B cell (primary cell): ENCODE data around the gene NUP210L. TPM values are rescaled to one million over a fixed set of nuclear protein-coding genes. Genes with fewer than 3 reads are reported as not detected.

ENCODE experiments used
- ATAC-seq: fragments of 200-7000 bp; cut with Tn5 transposase; one replicate; pipeline ENCODE4 v1.10.0; 2021; ENCODE audit warnings: low read depth, mild to moderate bottlenecking, moderate number of reproducible peaks, moderate library complexity
- CTCF ChIA-PET: fragments of 350-600 bp; sonication (Branson Sonifier 250); formaldehyde crosslinking; loops from one replicate; lab custom pipeline; 2021; ENCODE audit warnings: antibody characterized with exemption, inconsistent platforms; lab: Charles Lee
- POLR2A ChIA-PET: fragments of 350-600 bp; sonication (Branson Sonifier 250); formaldehyde crosslinking; loops from one replicate; lab custom pipeline; 2021; ENCODE audit warnings: antibody characterized with exemption; lab: Charles Lee
- DNase-seq: peaks from one replicate; pipeline ENCODE4 v3.0.0; 2013
- H2AFZ ChIP-seq: 2 replicates; pipeline ENCODE4 v1.6.1; 2012; ENCODE audit warnings: mild to moderate bottlenecking, low read depth, low read length; ENCODE audit not compliant: insufficient read depth, poor library complexity, severe bottlenecking
- H3K27ac ChIP-seq, 2 donors: 1 replicate in 1 of 2; 2 replicates in 1 of 2; pipeline ENCODE4 v1.5.1; 2012 to 2013; ENCODE audit warnings: low read length in 2 of 2, mild to moderate bottlenecking in 2 of 2, moderate library complexity in 1 of 2
- H3K27me3 ChIP-seq, 4 experiments: fragments of 200-600 bp in 1 of 4; sonication (generic) in 1 of 4; replicated peaks in 1 of 4; 1 replicate in 2 of 4; 2 replicates in 2 of 4; pipeline versions ENCODE4 v1.6.1 to v1.7.0; 2013 to 2016; ENCODE audit warnings: low read length in 3 of 4, mild to moderate bottlenecking in 2 of 4, mixed read lengths in 1 of 4, moderate library complexity in 1 of 4; ENCODE audit not compliant: insufficient read depth in 4 of 4, control insufficient read depth in 3 of 4; ENCODE audit errors: control extremely low read depth in 1 of 4
- H3K36me3 ChIP-seq, 2 experiments: replicated peaks in 1 of 2; 1 replicate in 1 of 2; 2 replicates in 1 of 2; pipeline versions ENCODE4 v1.6.1 to v1.7.1; 2013; ENCODE audit warnings: low read length in 1 of 2; ENCODE audit not compliant: insufficient read depth in 2 of 2, control insufficient read depth in 1 of 2; ENCODE audit errors: control extremely low read depth in 1 of 2, extremely low read depth in 1 of 2
- H3K4me1 ChIP-seq, 2 donors: fragments of 200-600 bp in 1 of 2; sonication (generic) in 1 of 2; 1 replicate in 1 of 2; 2 replicates in 1 of 2; pipeline versions ENCODE4 v1.5.1 to v1.6.1; 2013 to 2017; ENCODE audit warnings: low read length in 2 of 2; ENCODE audit not compliant: control insufficient read depth in 2 of 2, insufficient read depth in 2 of 2
- H3K4me2 ChIP-seq: replicated peaks from 2 replicates; pipeline ENCODE3; 2012; ENCODE audit warnings: mild to moderate bottlenecking, low read depth, low read length; ENCODE audit not compliant: poor library complexity, severe bottlenecking
- H3K4me3 ChIP-seq, 5 experiments: fragments of 200-600 bp in 1 of 5; sonication (generic) in 1 of 5; 1 replicate in 3 of 5; 2 replicates in 2 of 5; pipeline versions ENCODE4 v1.5.1 to v1.7.0; 2011 to 2016; ENCODE audit warnings: low read length in 4 of 5, mild to moderate bottlenecking in 4 of 5, low read depth in 2 of 5, control low read depth in 1 of 5, moderate library complexity in 1 of 5; ENCODE audit not compliant: insufficient read depth in 1 of 5; ENCODE audit errors: control extremely low read depth in 1 of 5, extremely low read depth in 1 of 5
- H3K79me2 ChIP-seq: fragments of 200-600 bp; sonication (generic); one replicate; pipeline ENCODE4 v1.6.0; 2016; ENCODE audit warnings: low read length; ENCODE audit not compliant: control insufficient read depth, insufficient read depth
- H3K9ac ChIP-seq: fragments of 200-600 bp; sonication (generic); 2 replicates; pipeline ENCODE4 v1.6.1; 2017; ENCODE audit warnings: mild to moderate bottlenecking, low read length, moderate library complexity
- H3K9me3 ChIP-seq, 3 donors: one replicate each; pipeline versions ENCODE4 v1.6.1 to v1.7.1; 2013; ENCODE audit warnings: low read length in 2 of 3; ENCODE audit not compliant: control insufficient read depth in 2 of 3, insufficient read depth in 1 of 3; ENCODE audit errors: control extremely low read depth in 1 of 3
- H4K20me1 ChIP-seq: 2 replicates; pipeline ENCODE4 v1.6.0; 2012; ENCODE audit warnings: mild to moderate bottlenecking, low read length; ENCODE audit not compliant: insufficient read depth, control insufficient read depth, poor library complexity, severe bottlenecking
- H3K27ac Mint-ChIP-seq: one replicate; pipeline ENCODE4 v1.8.0; 2021; ENCODE audit warnings: mixed read lengths
- H3K27me3 Mint-ChIP-seq: one replicate; pipeline ENCODE4 v1.8.0; 2021; ENCODE audit warnings: mixed read lengths
- H3K4me1 Mint-ChIP-seq: one replicate; pipeline ENCODE4 v1.8.0; 2021; ENCODE audit warnings: mixed read lengths
- H3K4me3 Mint-ChIP-seq: one replicate; pipeline ENCODE4 v1.8.0; 2021; ENCODE audit warnings: mixed read lengths
- H3K9me3 Mint-ChIP-seq: one replicate; pipeline ENCODE4 v1.8.0; 2022; ENCODE audit warnings: mixed read lengths; ENCODE audit not compliant: insufficient read depth
- CTCF ChIP-seq: fragments of 200-600 bp; IDR thresholded peaks from one replicate; pipeline ENCODE4 v1.8.0; 2022; ENCODE audit warnings: antibody characterized with exemption, mild to moderate bottlenecking
- EZH2 ChIP-seq: IDR thresholded peaks from 2 replicates; pipeline ENCODE4 v1.6.1; 2012; ENCODE audit warnings: borderline replicate concordance, low read depth, mild to moderate bottlenecking, moderate library complexity, low read length; ENCODE audit not compliant: insufficient read depth, poor library complexity, severe bottlenecking
- WGBS: methylation state at CpG from one replicate; pipeline ENCODE4 v1.1.5; 2013; ENCODE audit warnings: missing lambda C conversion rate; ENCODE audit not compliant: insufficient coverage; 5-methylcytosine and 5-hydroxymethylcytosine counted together
- intact Hi-C: fragments of 100-400 bp; cut with micrococcal nuclease; formaldehyde crosslinking; loops from one replicate; pipeline ENCODE4 v1.10.0; 2022
- polyA plus RNA-seq: library from polyadenylated mRNA; depleted of rRNA; stranded (reverse); fragments of >200 nt; gene quantifications from 2 replicates; pipeline ENCODE4 v1.2.3, GENCODE V29; 2012
- total RNA-seq, 2 donors: library from RNA; stranded (reverse); fragments of 120-200 nt in 1 of 2; gene quantifications; 1 replicate in 1 of 2; 2 replicates in 1 of 2; pipeline versions ENCODE4 v1.2.3 to v1.2.4, GENCODE V29; 2013 to 2022

The NUP210L gene
- total and polyA plus RNA-seq, 2 donors (not counting 1 experiment from before 2014, with no cell fraction given) = 0.04 to 0.20 TPM

GRCh38 chr1:153963030-153963849 is 191.6 kb downstream of the NUP210L start, which contains the start of gene SLC39A1:
TSS of gene SLC39A1 (minus strand) at chr1:153963537. CDS start at chr1:153962715, 822 bp downstream.
- ChIA-PET CTCF (interaction anchor here (1.0 to 7.5 kb wide), 5 partner anchors 10 to 166 kb away, joined by 3 to 65 read pairs (median 9); partner anchors contain the start of genes DENND4B and RAB13), POLR2A (interaction anchor here (0.5 to 9.2 kb wide), 11 partner anchors 10 to 362 kb away, joined by 3 to 115 read pairs (median 5); partner anchors contain the start of genes ATP8B2, DENND4B, INTS3 and JTB)
- Histone ChIP-seq H3K4me1 (peaks cover 47 to 53% of the 10 kb centered on the region in 2 donors), H3K36me3 (peaks cover 0 to 12% of the 10 kb centered on the region in 2 experiments), H3K9ac (peak within 1 kb of the TSS; percentile 84), H3K27me3 (no peaks in the 10 kb centered on the region), H4K20me1 (peaks cover 2% of the 10 kb centered on the region), H2AFZ (peak within 1 kb of the TSS; percentile 91), H3K9me3 (no peaks in the 10 kb centered on the region), H3K27ac (peak within 1 kb of the TSS; percentile 85 to 95), H3K4me3 (peak within 1 kb of the TSS; percentile 83 to 91 (median 87)), H3K79me2 (peaks cover 63% of the 10 kb centered on the region), H3K4me2 (peak within 1 kb of the TSS; percentile 85)
- peaks cover 63% of the 10 kb centered on the region for H3K4me1 Mint-ChIP-seq
- intact Hi-C loops = loop anchor here (1.0 kb wide), 2 partner anchors 14 to 17 kb away; partner anchors contain the start of genes DENND4B and JTB
- DNase-seq (peak; percentile 95), ATAC-seq (peak; percentile 53)
- H3K27ac Mint-ChIP-seq = peak within 1 kb of the TSS; percentile 85
- TF ChIP-seq CTCF (no peak), EZH2 (no peak)
- H3K9me3 Mint-ChIP-seq = no peaks in the 10 kb centered on the region
- H3K4me3 Mint-ChIP-seq = peak within 1 kb of the TSS; percentile 83
- under 1% methylated on average over 48 of the region's 54 CpGs for WGBS
- H3K27me3 Mint-ChIP-seq = no peaks in the 10 kb centered on the region
